ENCODE measurements around the gene RCE1.

Gene RCE1

GRCh38 chr11:66885469-66885868 lies 42.2 kb downstream of the RCE1 start:
- no peak for DNase-seq (ENCODE audit: low read depth, low spot score)

GRCh38 chr11:66885950-66886440 lies 42.8 kb downstream of the RCE1 start:
- DNase-seq (ENCODE audit: low read depth, low spot score), result no peak

GRCh38 chr11:66886671-66887221 lies 43.5 kb downstream of the RCE1 start:
- DNase-seq (ENCODE audit: low read depth, low spot score), result peak; percentile 79

- DNase-seq (ENCODE audit: low read depth, low spot score), result no peak
Measured at GRCh38 chr11:66887526-66887925, 44.3 kb downstream of the RCE1 start.

- DNase-seq (ENCODE audit: low read depth, low spot score), result no peak
Measured at GRCh38 chr11:66888282-66888681, 45.0 kb downstream of the RCE1 start.

- DNase-seq (ENCODE audit: low read depth, low spot score), result no peak
Measured at GRCh38 chr11:66889960-66890359, 46.7 kb downstream of the RCE1 start.

GRCh38 chr11:66891851-66892660 lies 48.8 kb downstream of the RCE1 start:
- peak; percentile 65 for DNase-seq (ENCODE audit: low read depth, low spot score)

GRCh38 chr11:66892911-66893310 lies 49.7 kb downstream of the RCE1 start:
- no peak for DNase-seq (ENCODE audit: low read depth, low spot score)

GRCh38 chr11:66894141-66894540 lies 50.9 kb downstream of the RCE1 start:
- no peak for DNase-seq (ENCODE audit: low read depth, low spot score)
